Gastroesophageal sphincter (tissue), 3 donors: ENCODE measurements around the gene IP6K2.

ENCODE experiments used
- EP300 ChIP-seq: sonication (generic); formaldehyde crosslinking; IDR thresholded peaks from one replicate; pipeline ENCODE4 v1.6.1; 2017; ENCODE audit warnings: antibody characterized with exemption, mild to moderate bottlenecking
- POLR2A ChIP-seq, 2 donors: fragments of 450-650 bp; IDR thresholded peaks; one replicate each; pipeline ENCODE4 v1.6.1; 2017; ENCODE audit warnings: antibody characterized with exemption in 2 of 2, mild to moderate bottlenecking in 2 of 2, moderate library complexity in 1 of 2
- TF ChIP-seq, protein P1 (sequence below), 4 experiments: fragments of 200-600 bp in 2 of 4; fragments of 450-650 bp in 2 of 4; sonication (generic) in 1 of 4; IDR thresholded peaks; one replicate each; pipeline ENCODE4 v1.5.1; 2017 to 2019; ENCODE audit warnings: antibody characterized with exemption in 4 of 4, mild to moderate bottlenecking in 2 of 4, moderate library complexity in 2 of 4

DNA sequence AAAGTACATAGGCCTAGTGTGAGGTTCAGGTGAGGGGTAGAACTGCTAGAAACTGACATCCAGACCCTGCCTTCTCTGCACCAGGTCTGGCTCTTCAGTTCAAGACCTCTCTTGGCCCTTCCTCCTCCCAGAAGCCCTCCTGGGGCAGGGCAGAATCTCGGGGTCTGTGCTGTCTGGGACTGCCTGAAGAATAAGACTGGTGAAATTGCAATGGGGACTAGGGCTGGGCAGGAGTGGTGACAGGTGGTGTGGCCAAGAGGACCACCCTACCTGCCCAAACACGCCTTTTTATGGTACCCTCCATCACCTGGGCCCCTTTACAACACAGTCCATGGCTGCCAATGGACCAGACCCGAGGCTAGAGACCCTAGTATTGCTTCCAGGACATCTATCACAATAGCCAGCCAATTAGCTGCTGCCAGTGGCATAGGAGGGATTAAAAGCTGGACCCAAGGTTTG is 29.8 kb downstream of the IP6K2 start:
- TF ChIP-seq, protein P1, sequence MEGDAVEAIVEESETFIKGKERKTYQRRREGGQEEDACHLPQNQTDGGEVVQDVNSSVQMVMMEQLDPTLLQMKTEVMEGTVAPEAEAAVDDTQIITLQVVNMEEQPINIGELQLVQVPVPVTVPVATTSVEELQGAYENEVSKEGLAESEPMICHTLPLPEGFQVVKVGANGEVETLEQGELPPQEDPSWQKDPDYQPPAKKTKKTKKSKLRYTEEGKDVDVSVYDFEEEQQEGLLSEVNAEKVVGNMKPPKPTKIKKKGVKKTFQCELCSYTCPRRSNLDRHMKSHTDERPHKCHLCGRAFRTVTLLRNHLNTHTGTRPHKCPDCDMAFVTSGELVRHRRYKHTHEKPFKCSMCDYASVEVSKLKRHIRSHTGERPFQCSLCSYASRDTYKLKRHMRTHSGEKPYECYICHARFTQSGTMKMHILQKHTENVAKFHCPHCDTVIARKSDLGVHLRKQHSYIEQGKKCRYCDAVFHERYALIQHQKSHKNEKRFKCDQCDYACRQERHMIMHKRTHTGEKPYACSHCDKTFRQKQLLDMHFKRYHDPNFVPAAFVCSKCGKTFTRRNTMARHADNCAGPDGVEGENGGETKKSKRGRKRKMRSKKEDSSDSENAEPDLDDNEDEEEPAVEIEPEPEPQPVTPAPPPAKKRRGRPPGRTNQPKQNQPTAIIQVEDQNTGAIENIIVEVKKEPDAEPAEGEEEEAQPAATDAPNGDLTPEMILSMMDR (IDR thresholded peaks at IDR 0.05) = no peak
- TF ChIP-seq EP300 (no peak), POLR2A (IDR thresholded peaks at IDR 0.05) (no peak)
